HFF-Myc (cell line): Measurements from ENCODE around the gene CACNA2D3.

Source experiments
- DNase-seq: peaks from one replicate; pipeline ENCODE4 v3.0.0-alpha.2; 2011; ENCODE audit warnings: low read depth; ENCODE audit errors: extremely low read depth
- H3K4me3 ChIP-seq: replicated peaks from 2 replicates; pipeline ENCODE4 v1.5.1; 2011; ENCODE audit warnings: low read depth, mild to moderate bottlenecking, control low read depth, low read length
- TF ChIP-seq, protein P1 (sequence below): IDR thresholded peaks from 2 replicates; pipeline ENCODE4 v1.5.1; 2012; ENCODE audit warnings: mild to moderate bottlenecking, low read depth, low read length, control low read depth; ENCODE audit errors: missing control alignments

The CACNA2D3 gene

DNA sequence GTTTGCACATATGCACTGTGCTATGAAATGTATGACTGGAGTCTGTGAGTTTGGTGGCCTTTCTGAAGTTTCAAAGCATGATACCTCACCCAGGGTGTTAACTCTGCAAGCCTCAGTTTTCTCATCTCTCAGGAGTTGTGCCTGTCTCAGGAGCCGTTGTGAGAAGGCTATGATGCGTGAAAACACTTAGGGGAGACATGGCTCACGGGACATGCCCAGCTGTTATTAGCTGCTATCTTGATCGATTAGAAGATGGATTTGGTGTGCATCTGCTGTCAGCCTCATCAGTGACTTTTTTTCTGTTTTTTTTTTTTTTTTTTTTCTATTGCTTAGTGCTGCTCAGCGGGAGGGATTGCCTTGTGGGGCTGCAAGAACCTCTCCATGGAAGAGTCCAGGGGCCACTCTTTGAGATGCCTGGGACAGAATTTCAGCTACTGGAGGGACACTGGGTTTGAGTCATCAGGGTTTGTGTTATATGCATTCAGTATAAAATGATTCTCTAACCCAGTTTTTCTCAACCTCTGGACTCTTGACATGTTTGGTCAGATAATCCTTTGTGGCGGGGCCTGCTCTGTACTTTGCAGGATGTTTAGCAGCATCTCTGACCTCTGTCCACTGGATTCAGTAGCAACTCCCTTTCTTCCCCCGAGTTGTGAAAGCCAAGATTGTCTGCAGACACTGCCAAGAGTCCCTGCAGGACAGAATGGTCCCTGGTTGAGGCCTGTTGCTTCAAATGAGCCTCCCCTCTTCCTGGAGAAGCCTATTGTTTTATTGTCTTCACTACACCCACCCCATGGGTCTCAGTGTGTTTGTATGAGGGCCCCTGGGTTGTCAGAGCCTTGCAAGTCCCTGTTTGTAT, 181.4 kb downstream of the CACNA2D3 start:
- DNase-seq, result no peak
- TF ChIP-seq, protein P1, sequence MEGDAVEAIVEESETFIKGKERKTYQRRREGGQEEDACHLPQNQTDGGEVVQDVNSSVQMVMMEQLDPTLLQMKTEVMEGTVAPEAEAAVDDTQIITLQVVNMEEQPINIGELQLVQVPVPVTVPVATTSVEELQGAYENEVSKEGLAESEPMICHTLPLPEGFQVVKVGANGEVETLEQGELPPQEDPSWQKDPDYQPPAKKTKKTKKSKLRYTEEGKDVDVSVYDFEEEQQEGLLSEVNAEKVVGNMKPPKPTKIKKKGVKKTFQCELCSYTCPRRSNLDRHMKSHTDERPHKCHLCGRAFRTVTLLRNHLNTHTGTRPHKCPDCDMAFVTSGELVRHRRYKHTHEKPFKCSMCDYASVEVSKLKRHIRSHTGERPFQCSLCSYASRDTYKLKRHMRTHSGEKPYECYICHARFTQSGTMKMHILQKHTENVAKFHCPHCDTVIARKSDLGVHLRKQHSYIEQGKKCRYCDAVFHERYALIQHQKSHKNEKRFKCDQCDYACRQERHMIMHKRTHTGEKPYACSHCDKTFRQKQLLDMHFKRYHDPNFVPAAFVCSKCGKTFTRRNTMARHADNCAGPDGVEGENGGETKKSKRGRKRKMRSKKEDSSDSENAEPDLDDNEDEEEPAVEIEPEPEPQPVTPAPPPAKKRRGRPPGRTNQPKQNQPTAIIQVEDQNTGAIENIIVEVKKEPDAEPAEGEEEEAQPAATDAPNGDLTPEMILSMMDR, result no peak
- H3K4me3 ChIP-seq, result no peak overlapping the region

GRCh38 chr3:54304877-54305276, 182.5 kb downstream of the CACNA2D3 start:
- TF ChIP-seq, protein P1, result no peak
- H3K4me3 ChIP-seq, result no peak overlapping the region
- DNase-seq, result no peak

DNA sequence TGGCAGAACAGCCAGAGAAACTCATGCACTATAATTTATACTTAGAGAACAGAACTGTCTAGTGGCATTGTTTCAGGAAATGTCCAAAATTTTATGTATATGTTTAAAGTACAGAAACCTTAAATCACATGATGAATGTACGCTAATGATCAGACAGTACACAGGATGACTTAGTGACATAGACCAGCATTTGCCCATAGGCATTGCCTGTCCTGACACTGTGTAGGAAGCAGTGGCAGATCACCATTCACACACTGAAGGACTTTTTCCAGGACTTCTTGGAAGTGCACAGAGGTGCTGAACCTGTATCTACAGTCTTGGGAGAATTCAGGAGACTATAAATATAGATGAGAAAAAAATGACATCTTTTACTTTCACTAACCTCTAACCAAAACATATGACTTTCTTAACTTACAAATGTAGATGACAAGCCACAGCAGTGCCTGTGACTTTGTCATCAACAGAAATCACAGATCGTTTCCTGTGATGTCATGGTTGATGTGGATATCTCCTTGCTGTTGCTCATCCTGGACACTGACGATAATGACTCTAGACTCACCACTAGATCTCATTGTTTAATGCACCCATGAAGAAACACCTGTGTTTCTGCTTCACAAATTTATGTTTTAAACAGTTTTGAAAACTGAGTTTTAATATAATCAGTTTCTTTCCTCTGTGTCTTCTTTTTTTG, 183.2 kb downstream of the CACNA2D3 start:
- H3K4me3 ChIP-seq, result no peak overlapping the region
- DNase-seq, result no peak
- TF ChIP-seq, protein P1, result no peak

- DNase-seq, result no peak
- H3K4me3 ChIP-seq, result no peak overlapping the region
- TF ChIP-seq, protein P1, result no peak
These were observed 185.3 kb downstream of the CACNA2D3 start for GRCh38 chr3:54307566-54308180.

GRCh38 chr3:54309601-54310000, 187.2 kb downstream of the CACNA2D3 start:
- DNase-seq, result no peak
- TF ChIP-seq, protein P1, result no peak
- no peak overlapping the region for H3K4me3 ChIP-seq

GRCh38 chr3:54311211-54311747, 188.9 kb downstream of the CACNA2D3 start:
- no peak overlapping the region for H3K4me3 ChIP-seq
- TF ChIP-seq, protein P1, result no peak
- DNase-seq, result no peak
